K562 (cell line): Measurements from ENCODE around the gene IRF9.

Source experiments
- EP300 ChIP-seq: IDR thresholded peaks from 2 replicates; pipeline ENCODE4 v1.6.1; 2012; ENCODE audit warnings: low read length, improper control_type of control experiment
- ESRRA ChIP-seq: fragments of 450-650 bp; IDR thresholded peaks from 2 replicates; pipeline ENCODE4 v1.6.1; 2014; ENCODE audit warnings: low read depth, mild to moderate bottlenecking, moderate library complexity, borderline replicate concordance
- ETV1 ChIP-seq: fragments of 450-650 bp; conservative IDR thresholded peaks from 2 replicates; pipeline ENCODE4 v1.6.1; 2016; ENCODE audit warnings: missing genetic modification characterization, control low read depth, low read depth, missing compliant biosample characterization
- EZH2 ChIP-seq: IDR thresholded peaks from 2 replicates; pipeline ENCODE4 v1.6.1; 2012; ENCODE audit warnings: low read depth, mild to moderate bottlenecking, inconsistent platforms, low read length, borderline replicate concordance
- HDAC2 ChIP-seq: fragments of 450-650 bp; IDR thresholded peaks from 2 replicates; pipeline ENCODE4 v1.6.1; 2016; ENCODE audit warnings: mild to moderate bottlenecking
- MAX ChIP-seq: sonication (generic); formaldehyde crosslinking; IDR thresholded peaks from 2 replicates; pipeline ENCODE4 v1.9.0; 2022; ENCODE audit warnings: mild to moderate bottlenecking, missing genetic modification reagents
- RAD21 ChIP-seq, 2 experiments: fragments of 250-450 bp in 1 of 2; fragments of 450-650 bp in 1 of 2; sonication (Bioruptor Pico) in 1 of 2; formaldehyde crosslinking in 1 of 2; IDR thresholded peaks in 1 of 2; conservative IDR thresholded peaks in 1 of 2; 2 replicates each; pipeline versions ENCODE4 v1.4.0 to v1.8.0; 2020 to 2022; ENCODE audit warnings: mild to moderate bottlenecking in 2 of 2, moderate library complexity in 1 of 2
- RAD51 ChIP-seq: fragments of 450-650 bp; IDR thresholded peaks from 2 replicates; pipeline ENCODE4 v1.7.1; 2016; ENCODE audit warnings: low read depth, mild to moderate bottlenecking, borderline replicate concordance
- TF ChIP-seq, protein P1 (sequence below): fragments of 250-450 bp; sonication (Bioruptor Pico); IDR thresholded peaks from 2 replicates; pipeline ENCODE4 v1.9.0; 2021; ENCODE audit warnings: mild to moderate bottlenecking
- TF ChIP-seq, protein P2 (sequence below), 3 experiments: IDR thresholded peaks in 2 of 3; conservative IDR thresholded peaks in 1 of 3; 2 replicates each; pipeline ENCODE4 v1.5.1; 2011 to 2012; ENCODE audit warnings: low read length in 3 of 3, mild to moderate bottlenecking in 3 of 3, control low read depth in 2 of 3, improper control_type of control experiment in 1 of 3, inconsistent platforms in 1 of 3, low read depth in 1 of 3, mixed read lengths in 1 of 3, moderate library complexity in 1 of 3; ENCODE audit not compliant: insufficient read depth in 2 of 3

DNA sequence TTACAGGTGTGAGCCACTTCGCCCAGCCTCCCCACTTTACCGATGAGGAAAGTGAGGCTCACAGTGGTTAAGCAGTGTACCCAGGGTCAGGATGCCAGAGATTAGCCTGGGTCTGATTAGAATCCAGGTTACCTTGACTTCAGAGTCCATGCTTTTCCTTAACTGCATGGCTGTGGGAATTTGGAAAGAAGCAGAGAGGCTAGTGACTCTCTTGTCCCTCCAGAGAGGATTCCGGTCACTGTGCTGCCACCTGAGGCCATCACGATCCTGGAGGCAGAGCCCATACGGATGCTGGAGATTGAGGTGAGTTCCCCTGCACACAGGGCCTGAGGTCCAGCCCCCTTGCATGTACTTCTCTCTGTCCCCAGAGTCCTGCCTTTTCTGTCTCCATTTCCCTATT, 15.5 kb downstream of the IRF9 start:
- no peak for TF ChIP-seq EP300
- no peak for TF ChIP-seq EZH2
- no peak for TF ChIP-seq ETV1
- TF ChIP-seq, protein P1, sequence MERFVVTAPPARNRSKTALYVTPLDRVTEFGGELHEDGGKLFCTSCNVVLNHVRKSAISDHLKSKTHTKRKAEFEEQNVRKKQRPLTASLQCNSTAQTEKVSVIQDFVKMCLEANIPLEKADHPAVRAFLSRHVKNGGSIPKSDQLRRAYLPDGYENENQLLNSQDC (CRISPR knock-in tag) = no peak
- no peak for TF ChIP-seq MAX (CRISPR knock-in tag)
- no peak for TF ChIP-seq ESRRA
- TF ChIP-seq HDAC2 = no peak
- no peak for TF ChIP-seq RAD51
- TF ChIP-seq, protein P2, sequence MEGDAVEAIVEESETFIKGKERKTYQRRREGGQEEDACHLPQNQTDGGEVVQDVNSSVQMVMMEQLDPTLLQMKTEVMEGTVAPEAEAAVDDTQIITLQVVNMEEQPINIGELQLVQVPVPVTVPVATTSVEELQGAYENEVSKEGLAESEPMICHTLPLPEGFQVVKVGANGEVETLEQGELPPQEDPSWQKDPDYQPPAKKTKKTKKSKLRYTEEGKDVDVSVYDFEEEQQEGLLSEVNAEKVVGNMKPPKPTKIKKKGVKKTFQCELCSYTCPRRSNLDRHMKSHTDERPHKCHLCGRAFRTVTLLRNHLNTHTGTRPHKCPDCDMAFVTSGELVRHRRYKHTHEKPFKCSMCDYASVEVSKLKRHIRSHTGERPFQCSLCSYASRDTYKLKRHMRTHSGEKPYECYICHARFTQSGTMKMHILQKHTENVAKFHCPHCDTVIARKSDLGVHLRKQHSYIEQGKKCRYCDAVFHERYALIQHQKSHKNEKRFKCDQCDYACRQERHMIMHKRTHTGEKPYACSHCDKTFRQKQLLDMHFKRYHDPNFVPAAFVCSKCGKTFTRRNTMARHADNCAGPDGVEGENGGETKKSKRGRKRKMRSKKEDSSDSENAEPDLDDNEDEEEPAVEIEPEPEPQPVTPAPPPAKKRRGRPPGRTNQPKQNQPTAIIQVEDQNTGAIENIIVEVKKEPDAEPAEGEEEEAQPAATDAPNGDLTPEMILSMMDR (IDR thresholded peaks at IDR 0.05 in 2 of 3, conservative IDR thresholded peaks at IDR 0.05 in 1 of 3; ENCODE audit: insufficient read depth in 2 of 3, low read depth in 1 of 3, low read length in 3 of 3) = no peak
- no peak for TF ChIP-seq RAD21 (CRISPR knock-in tag; conservative IDR thresholded peaks at IDR 0.05 in 1 of 2, IDR thresholded peaks at IDR 0.05 in 1 of 2)
